Measurements from ENCODE around the gene CBY1. TPM values are rescaled to one million over a fixed set of nuclear protein-coding genes. Genes with fewer than 3 reads are reported as not detected.

The CBY1 gene
- total and polyA plus RNA-seq, 9 of the 15 experiments (the other 6 are each of a cell fraction or from before 2014, with no cell fraction given) = 5.7 to 19.7 (median 10.8) TPM

- TF ChIP-seq HBP1 (CRISPR knock-in tag; IDR thresholded peaks at IDR 0.05) = no peak
- 0 out of 2 replicates have a peak, but pooled peaks have one; percentile 64 for TF ChIP-seq ZNF511 (CRISPR knock-in tag; IDR thresholded peaks at IDR 0.05)
- TF ChIP-seq MTA3 (IDR thresholded peaks at IDR 0.05; ENCODE audit: borderline replicate concordance) = peak; percentile 98
- TF ChIP-seq ZNF146 (CRISPR knock-in tag; IDR thresholded peaks at IDR 0.05; ENCODE audit: unreplicated experiment) = no peak
- TF ChIP-seq ZNF76 (CRISPR knock-in tag; IDR thresholded peaks at IDR 0.05; ENCODE audit: borderline replicate concordance) = no peak
- no peak; the same call in 1 of the 2 replicates for TF ChIP-seq C11orf30 (IDR thresholded peaks at IDR 0.05; ENCODE audit: low read depth)
- TF ChIP-seq NFE2L1 (tag; IDR thresholded peaks at IDR 0.05; ENCODE audit: borderline replicate concordance, low read depth) = no peak
- TF ChIP-seq ZBTB1 (CRISPR knock-in tag; IDR thresholded peaks at IDR 0.05; ENCODE audit: borderline replicate concordance, low read depth) = peak; percentile 91
- TF ChIP-seq MAZ (CRISPR knock-in tag; conservative IDR thresholded peaks at IDR 0.05 in 1 of 2, IDR thresholded peaks at IDR 0.05 in 1 of 2) = peak; percentile 88 to 98
- TF ChIP-seq SIX5 (IDR thresholded peaks at IDR 0.05; ENCODE audit: borderline replicate concordance in 1 of 2, insufficient read depth in 1 of 2, low read depth in 1 of 2, low read length in 2 of 2) = no peak
- no peak for TF ChIP-seq MEF2A (IDR thresholded peaks at IDR 0.05; ENCODE audit: control insufficient read depth, low read depth, low read length)
- no peak for TF ChIP-seq ZNF165 (CRISPR knock-in tag; IDR thresholded peaks at IDR 0.05; ENCODE audit: borderline replicate concordance)
- TF ChIP-seq KAT7 (CRISPR knock-in tag; IDR thresholded peaks at IDR 0.05; ENCODE audit: borderline replicate concordance) = peak; percentile 34
- TF ChIP-seq NR4A1 (CRISPR knock-in tag; IDR thresholded peaks at IDR 0.05) = 0 out of 2 replicates have a peak, but pooled peaks have one; percentile 20
- no peak for TF ChIP-seq NR4A1 (tag; IDR thresholded peaks at IDR 0.05)
- TF ChIP-seq KDM4B (IDR thresholded peaks at IDR 0.05; ENCODE audit: borderline replicate concordance in 2 of 2, low read depth in 1 of 2) = no peak
- TF ChIP-seq ZNF384 (IDR thresholded peaks at IDR 0.05; ENCODE audit: low read depth, low read length) = no peak
- no peak for TF ChIP-seq BCOR (IDR thresholded peaks at IDR 0.05)
- TF ChIP-seq E2F8 (IDR thresholded peaks at IDR 0.05; ENCODE audit: low read depth, partially characterized antibody) = peak; percentile 55
- no peak for TF ChIP-seq ZC3H11A (IDR thresholded peaks at IDR 0.05; ENCODE audit: low read depth, low read length)
- no peak for TF ChIP-seq SPI1 (IDR thresholded peaks at IDR 0.05; ENCODE audit: borderline replicate concordance, low read depth, low read length)
- TF ChIP-seq TRIM24 (IDR thresholded peaks at IDR 0.05) = no peak
- peak; percentile 16 for TF ChIP-seq U2AF1 (optimal IDR thresholded peaks at IDR 0.05; ENCODE audit: low read depth, low read length)
Observed at GRCh38 chr22:38700789-38701628, 44.6 kb downstream of the CBY1 start, which contains the start of gene JOSD1 (continued).
